Measurements from ENCODE around the gene RAB19.

RAB19 gene

GRCh38 chr7:140403878-140404564, at the start of gene RAB19:
TSS of gene RAB19 (plus strand) at chr7:140404058. CDS start at chr7:140407647, 3,589 bp downstream.
- H3K4me3 ChIP-seq, result peak within 1 kb of the TSS; percentile 29 to 53 (median 35)
- H3K27ac ChIP-seq, result peak within 1 kb of the TSS in 11 of 21 experiments; percentile 26 to 77 (median 68)

DNA sequence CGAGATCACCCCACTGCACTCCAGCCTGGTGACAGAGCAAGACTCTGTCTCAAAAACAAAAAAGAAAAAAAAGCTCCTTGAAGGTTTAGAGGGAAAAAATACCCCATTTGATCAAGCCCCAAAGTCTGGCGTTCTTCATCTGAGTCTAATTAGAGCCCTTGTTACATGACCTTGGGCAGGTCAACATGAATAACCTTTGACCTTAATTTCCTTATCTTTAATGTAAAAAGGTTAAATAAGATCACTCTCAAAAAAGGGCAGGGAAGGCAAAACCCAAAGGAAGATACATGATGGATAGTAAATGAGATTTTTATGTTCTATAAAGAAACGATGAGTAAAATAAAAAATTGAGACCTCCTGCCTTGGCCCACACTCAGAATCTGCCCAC, 45.8 kb upstream of the RAB19 start:
- H3K27ac ChIP-seq, result peak overlapping the region in 2 of 21 experiments; percentile 43 to 52
- H3K4me3 ChIP-seq, result no peak overlapping the region

DNA sequence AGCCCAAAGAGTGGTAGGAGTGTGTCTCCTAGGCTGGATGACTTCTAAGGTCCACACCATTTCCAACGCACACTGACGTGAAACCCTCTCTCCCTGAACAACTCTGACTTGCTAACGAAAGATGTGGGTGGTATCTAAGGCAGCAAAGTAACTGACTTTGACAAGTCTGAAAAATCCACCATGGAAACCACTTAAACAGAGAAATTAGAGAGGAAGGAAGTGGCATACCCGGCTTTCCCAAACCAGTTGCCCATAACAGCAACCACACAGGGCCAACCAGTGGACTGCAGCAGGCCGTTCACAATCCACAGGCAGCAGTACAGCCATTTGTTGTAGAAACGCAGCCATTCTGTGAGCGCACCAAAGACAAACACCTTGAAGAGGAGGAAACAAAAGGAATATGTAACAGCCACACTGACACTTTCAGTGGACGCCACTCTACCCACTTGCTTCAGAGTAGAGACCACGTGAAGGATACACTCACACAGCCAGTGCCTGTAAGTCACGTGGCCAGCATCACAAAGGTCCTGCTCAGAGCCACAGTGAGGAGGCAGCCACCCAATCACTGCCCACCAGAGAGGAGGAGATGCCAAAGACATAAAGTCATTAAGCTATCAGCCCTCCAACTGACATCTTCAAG, 45.3 kb upstream of the RAB19 start:
- Histone ChIP-seq H3K4me3 (no peak overlapping the region), H3K27ac (peak overlapping the region in 7 of 21 experiments; percentile 4 to 67 (median 42))

DNA sequence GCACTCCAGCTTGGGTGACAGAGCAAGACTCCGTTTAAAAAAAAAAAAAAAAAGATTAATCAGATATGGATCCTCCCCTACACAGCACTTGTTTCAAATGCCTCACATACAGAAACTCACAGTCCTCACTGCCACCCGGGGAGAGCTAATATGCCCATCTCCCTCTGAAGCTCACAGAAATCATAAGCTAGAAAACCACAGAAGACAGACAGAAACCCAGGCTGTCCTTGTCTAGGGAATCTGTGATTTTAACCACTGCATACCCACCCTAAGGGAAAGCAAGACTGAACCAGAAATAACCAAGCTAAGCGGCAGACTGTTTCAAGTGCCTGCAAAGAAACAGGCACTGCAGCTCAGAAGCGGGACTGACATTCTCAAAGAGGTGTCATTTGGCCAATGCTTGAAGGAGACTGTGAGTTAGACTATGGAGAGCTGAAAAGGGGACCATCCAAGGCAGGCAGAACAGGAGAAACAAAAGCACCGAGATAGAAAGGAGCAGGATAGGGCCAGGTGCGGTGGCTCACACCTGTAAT, 43.1 kb upstream of the RAB19 start:
- Histone ChIP-seq H3K4me3 (no peak overlapping the region), H3K27ac (no peak overlapping the region)

- H3K27ac ChIP-seq, result peak overlapping the region in 5 of 21 experiments; percentile 1 to 54 (median 4)
- H3K4me3 ChIP-seq, result no peak overlapping the region
Measured at GRCh38 chr7:140364819-140365218, 39.0 kb upstream of the RAB19 start.

GRCh38 chr7:140367528-140367927, 36.3 kb upstream of the RAB19 start:
- Histone ChIP-seq H3K27ac (no peak overlapping the region), H3K4me3 (no peak overlapping the region)

DNA sequence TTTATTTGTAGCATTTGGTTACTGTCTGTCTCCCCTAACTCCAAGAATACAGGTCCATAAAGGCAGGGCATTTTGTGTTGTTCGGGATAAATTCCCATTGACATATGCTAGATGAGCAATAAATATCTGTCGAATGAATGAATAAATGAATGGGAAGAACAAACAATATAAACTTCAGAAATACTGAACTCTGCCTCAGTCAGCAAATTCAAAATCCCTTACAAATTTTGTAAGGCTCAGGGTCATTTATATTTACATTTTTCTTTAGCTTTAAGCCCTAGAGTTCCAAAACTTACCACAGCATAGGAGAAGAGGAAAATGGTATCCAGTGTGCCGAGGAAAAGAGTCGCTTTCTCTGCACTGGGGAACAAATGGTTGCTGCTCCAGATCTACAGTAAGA, 34.6 kb upstream of the RAB19 start:
- H3K4me3 ChIP-seq, result no peak overlapping the region
- H3K27ac ChIP-seq, result no peak overlapping the region

DNA sequence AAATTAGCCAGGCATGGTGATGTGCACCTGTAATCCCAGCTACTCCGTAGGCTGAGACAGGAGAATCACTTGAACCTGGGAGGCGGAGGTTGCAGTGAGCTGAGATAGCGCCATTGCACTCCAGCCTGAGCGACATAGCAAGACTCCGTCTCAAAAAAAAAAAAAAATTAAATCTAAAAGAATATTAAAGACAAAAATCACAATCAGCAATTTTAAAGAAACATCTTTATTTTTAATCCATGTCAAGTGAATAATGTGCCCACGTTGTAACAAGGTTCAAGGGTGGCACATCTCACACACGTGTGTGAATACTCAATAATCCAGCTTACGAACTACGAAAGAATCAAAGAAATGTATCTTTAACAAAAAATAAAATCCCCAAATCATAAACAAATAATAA, 28.5 kb upstream of the RAB19 start:
- Histone ChIP-seq H3K27ac (peak overlapping the region in 5 of 21 experiments; percentile 33 to 85 (median 43)), H3K4me3 (no peak overlapping the region)

- Histone ChIP-seq H3K27ac (peak overlapping the region in 9 of 21 experiments; percentile 11 to 85 (median 43)), H3K4me3 (no peak overlapping the region)
Measured at GRCh38 chr7:140375892-140376730, 27.7 kb upstream of the RAB19 start.

- no peak overlapping the region for H3K27ac ChIP-seq
- no peak overlapping the region for H3K4me3 ChIP-seq
Measured at GRCh38 chr7:140383954-140384713, 19.7 kb upstream of the RAB19 start.

- Histone ChIP-seq H3K27ac (no peak overlapping the region), H3K4me3 (no peak overlapping the region)
Measured at GRCh38 chr7:140384894-140385545, 18.8 kb upstream of the RAB19 start.

GRCh38 chr7:140389445-140389844, 14.4 kb upstream of the RAB19 start:
- Histone ChIP-seq H3K4me3 (no peak overlapping the region), H3K27ac (no peak overlapping the region)

GRCh38 chr7:140390034-140390433, 13.8 kb upstream of the RAB19 start:
- H3K4me3 ChIP-seq, result no peak overlapping the region
- H3K27ac ChIP-seq, result no peak overlapping the region

GRCh38 chr7:140390466-140391190, 13.2 kb upstream of the RAB19 start:
- Histone ChIP-seq H3K4me3 (no peak overlapping the region), H3K27ac (no peak overlapping the region)

DNA sequence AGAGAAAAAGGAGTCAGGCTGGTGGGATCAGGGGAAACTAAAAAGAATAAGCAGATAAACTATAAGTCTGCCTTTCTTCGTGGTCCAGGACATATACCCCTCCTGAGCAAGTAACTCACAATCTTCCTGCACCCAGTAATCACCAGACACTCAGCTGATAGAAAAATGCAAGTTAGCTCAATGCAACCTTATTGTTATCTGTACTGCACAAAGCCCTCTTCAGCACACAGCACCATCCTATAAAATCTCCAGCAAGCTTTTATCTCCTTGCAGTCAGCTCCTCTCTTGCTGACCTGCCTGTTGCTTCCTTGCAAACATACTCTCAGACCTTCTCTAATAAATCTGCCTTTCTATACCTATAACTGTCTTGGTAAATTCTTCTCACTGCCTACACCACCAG, 12.2 kb upstream of the RAB19 start:
- no peak overlapping the region for H3K27ac ChIP-seq
- no peak overlapping the region for H3K4me3 ChIP-seq

- Histone ChIP-seq H3K27ac (no peak overlapping the region), H3K4me3 (no peak overlapping the region)
Measured at GRCh38 chr7:140393756-140394306, 10.0 kb upstream of the RAB19 start.

- H3K4me3 ChIP-seq, result peak within 1 kb of the TSS; percentile 94 to 99 (median 97)
- peak within 1 kb of the TSS; percentile 76 to 99 (median 91) for H3K27ac ChIP-seq
Measured at GRCh38 chr7:140397784-140398750, 5.8 kb upstream of the RAB19 start, which contains the start of gene SLC37A3. TSS of gene SLC37A3 (minus strand) at chr7:140398530. CDS start at chr7:140382526, 16,004 bp downstream.

Measured in skin epidermis (tissue), 12 donors.